GM21717 (cell line): ENCODE results near the gene NDRG3.
"Not testable (repeated sequence)": the region's sequence is repeated elsewhere in the genome, so short reads cannot be mapped to it uniquely, and the experiment has no call there.

Experiments
- ATAC-seq: cut with Tn5 transposase; IDR thresholded peaks from one replicate; pipeline ENCODE4 v1.9.1; 2021; ENCODE audit warnings: mild to moderate bottlenecking, moderate library complexity; ENCODE audit not compliant: unreplicated experiment

NDRG3 gene

DNA sequence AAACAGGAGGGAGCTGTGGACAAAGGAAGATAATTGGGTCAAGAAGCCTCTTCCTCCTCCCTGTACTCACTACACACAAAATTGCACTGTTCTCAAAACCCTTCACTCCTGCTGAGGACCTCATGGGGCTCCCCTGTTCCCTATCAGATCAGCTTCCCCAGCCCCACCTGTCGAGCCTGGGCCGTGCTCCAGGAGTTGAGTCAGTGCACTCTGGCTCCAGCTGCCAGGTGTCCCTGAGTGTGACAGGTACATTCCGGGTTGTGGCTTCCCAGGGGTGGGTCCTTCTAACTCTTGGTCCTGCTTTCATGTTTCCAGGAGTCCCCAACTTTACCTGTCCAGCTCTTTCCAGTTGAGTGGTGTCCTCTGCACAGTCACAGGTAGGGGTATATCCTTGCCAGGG is 131.9 kb downstream of the NDRG3 start:
- ATAC-seq, result no peak

DNA sequence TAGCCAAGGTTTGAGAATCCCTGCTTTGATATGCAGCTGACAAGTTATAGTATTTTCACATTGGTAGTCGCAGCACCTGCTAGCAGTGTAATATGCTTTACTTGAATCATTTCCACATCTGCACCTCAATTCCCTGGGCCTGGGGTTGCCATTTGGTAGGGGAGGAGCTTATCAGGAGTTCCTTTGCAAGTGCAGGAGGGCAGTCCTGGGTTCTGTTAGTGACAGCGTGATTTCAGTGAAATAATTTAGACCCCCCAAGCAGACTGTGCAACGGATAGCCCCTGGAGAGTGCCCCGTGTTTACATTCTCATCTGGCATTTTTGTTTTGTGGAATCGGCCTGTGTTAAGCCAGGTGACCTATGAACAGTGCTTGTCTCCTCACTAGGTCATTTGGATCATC is 134.3 kb downstream of the NDRG3 start:
- ATAC-seq, result no peak

DNA sequence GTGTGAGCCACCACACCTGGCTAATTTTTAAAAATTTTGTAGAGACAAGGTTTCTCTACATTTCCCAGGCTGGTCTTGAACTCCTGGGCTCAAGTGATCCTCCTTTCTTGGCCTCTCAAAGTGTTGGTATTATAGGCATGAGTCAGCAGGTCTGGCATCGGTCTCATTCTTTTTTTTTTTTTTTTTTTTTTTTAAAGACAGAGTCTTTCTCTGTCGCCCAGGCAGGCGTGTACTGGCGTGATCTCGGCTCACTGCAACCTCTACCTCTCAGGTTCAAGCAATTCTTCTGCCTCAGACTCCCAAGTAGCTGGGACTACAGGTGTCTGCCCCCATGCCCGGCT is 137.5 kb downstream of the NDRG3 start:
- ATAC-seq, result not testable (repeated sequence)

DNA sequence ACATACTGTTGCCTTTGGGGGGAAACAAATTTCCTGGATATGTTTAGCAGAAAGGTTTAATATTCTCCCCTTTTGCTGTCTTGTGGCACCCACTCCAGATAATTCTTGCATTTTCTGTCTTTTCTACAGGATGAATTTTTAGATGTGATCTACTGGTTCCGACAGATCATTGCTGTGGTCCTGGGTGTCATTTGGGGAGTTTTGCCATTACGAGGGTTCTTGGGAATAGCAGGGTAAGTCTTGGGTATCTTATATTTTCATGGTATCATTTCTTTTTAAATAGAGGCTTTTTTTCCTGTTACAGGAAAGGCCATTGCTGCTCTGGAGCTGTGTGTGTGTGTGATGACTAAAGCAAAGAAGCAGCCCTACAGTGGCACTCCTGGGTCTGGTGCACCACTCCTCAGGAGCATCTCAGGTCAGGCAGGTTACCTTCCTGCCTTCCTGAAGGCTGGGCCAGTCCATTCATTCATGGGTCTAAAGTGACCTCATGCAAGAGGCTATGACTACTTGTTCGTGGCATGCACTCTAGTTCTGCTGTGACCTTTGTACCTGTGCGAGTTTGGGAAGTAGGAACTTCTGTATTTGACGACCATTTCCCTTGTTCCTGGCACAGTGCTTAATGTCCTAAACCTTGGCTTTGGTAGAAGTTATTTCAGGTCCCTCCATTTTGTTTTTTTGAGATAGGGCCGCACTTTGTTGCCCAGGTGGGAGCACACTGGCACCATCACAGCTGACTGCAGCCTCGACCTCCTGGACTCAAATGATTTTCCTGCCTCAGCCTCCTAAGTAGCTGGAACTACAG is 138.1 kb downstream of the NDRG3 start:
- no peak for ATAC-seq

DNA sequence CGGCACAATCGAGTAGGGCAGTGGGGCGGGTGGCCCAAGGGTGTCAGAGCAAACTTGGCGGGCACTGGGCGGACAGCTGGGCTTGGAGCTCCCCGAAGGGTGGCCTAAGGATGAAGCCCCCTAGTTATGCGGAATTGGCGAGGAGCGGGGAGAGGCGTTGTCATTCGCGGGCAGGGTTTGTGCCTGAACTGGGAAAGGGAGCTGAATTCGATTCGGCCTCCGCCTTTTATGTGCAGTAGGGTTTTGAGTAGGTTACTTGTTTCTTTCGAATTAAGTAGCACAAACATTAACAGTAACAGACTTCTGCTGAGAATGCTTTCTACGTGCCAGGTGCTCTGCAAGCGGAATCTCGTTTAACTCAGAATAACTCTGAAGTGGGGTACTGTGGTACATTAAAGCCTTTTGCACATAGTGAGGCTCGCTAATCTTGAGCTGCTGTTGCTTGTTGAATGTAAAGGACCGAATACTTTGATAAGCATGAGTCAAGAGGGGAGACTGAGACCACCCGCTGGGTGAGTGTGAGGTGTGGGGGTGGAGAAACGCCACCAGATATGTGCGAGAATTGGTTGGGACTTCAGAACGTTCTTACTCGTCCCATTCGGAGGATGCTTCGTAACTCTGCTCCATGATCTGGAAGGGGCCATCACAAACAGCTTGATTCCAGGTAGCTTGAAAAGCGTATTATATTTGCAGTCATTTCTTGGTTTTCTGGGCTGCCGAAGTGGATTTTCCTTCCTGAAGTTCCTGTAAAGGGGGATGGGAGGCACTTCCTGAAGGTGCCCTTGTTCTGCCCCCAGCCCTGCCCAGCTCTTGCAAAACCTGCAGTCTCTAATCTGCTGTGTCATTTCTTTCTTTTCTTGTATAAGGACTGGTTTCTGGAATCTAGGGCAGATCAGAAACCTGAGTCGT is 139.5 kb downstream of the NDRG3 start:
- ATAC-seq, result no peak

DNA sequence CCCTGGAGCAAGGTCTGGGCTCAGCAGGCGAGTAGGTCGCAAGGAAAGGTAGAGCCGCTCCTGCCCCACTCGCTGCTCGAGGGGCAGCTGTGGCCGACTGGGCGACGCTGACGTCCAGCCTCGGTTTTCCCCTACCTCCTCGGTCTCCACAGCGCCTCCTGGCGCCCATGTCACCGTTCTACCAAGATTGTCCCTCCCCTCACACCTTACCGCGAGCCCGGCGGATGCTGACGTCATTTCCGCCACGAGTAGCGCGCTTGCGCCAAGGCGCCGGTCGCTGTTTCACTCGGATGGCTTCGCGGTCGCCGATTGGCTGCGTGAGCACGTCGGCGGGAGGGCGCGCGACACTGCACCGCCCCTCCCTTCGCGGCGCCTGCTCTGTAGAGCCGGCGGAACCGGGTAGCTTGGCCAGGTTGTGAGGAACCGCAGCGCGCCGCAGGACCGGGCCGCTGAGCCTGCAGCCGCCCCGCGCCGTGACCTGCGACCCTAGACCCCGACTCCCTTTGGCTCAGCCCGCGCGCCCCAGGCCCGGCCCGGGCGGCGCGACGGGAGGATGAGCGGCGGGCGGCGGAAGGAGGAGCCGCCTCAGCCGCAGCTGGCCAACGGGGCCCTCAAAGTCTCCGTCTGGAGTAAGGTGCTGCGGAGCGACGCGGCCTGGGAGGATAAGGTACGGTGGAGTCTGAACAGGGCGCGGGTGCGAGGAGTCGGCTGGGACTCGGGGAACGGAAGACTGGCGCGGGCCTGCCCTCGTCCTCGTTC is 140.3 kb downstream of the NDRG3 start, which contains the start of gene RAB5IF:
Gene RAB5IF (plus strand): TSS at position 381 of the 759 bp plus-strand sequence. CDS start 173 bp downstream, at position 554.
- peak; percentile 71 for ATAC-seq

DNA sequence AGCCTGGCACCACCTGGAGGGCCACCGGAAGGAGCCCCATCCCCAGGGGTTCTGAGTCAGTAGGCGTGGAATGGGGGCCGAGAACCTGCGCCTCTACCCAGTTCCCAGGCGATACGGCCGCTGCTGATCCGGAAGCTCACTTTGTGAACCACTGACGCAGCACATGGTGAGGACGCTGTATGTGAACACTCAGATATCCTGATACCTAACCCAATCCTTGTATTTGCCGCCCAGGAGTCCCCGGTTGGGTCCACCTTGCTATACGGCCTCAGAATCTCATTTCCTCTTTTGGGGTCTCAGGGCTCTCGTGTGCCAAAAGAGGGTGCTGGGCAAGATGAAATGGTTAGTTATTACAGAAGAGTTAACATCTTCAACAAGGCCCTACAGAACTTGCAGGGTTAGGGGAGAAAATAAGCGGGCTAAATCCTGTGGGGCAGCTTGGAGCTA is 140.9 kb downstream of the NDRG3 start:
- ATAC-seq, result peak; percentile 37
